ENCODE measurements around the gene CD6. TPM values are rescaled to one million over a fixed set of nuclear protein-coding genes. Genes with fewer than 3 reads are reported as not detected.

Gene CD6
- total and polyA plus RNA-seq, 4 donors, result 1.2 to 3.1 (median 1.7) TPM

GRCh38 chr11:61034704-61035525 lies 63.4 kb downstream of the CD6 start:
- WGBS, 2 donors, result 90 to 92% methylated on average over 15 of the region's 15 CpGs
- no peaks in the 10 kb centered on the region for H3K36me3 ChIP-seq (ENCODE audit: control insufficient read depth in 4 of 4, insufficient read depth in 4 of 4, low read length in 4 of 4)
- no peaks in the 10 kb centered on the region for H3K9me3 ChIP-seq (ENCODE audit: control insufficient read depth in 4 of 4, insufficient read depth in 3 of 4, low read length in 3 of 4)
- DNase-seq, result peak in 1 of 3 donors; percentile 38
- H3K4me1 ChIP-seq (ENCODE audit: control insufficient read depth in 5 of 5, insufficient read depth in 5 of 5, low read length in 5 of 5), result no peaks in the 10 kb centered on the region
- no peak for TF ChIP-seq CTCF (IDR thresholded peaks at IDR 0.05; ENCODE audit: control extremely low read depth, extremely low read depth)
- no peak overlapping the region for H3K9ac ChIP-seq (ENCODE audit: insufficient read depth in 1 of 2, low read length in 2 of 2)
- no peak overlapping the region for H3K27ac ChIP-seq (ENCODE audit: low read depth in 1 of 2, low read length in 1 of 2)
- H3K4me3 ChIP-seq, result no peak overlapping the region
- H3K27me3 ChIP-seq (ENCODE audit: control insufficient read depth in 3 of 3, insufficient read depth in 3 of 3, low read length in 2 of 3), result no peaks in the 10 kb centered on the region
- no peak for ATAC-seq (ENCODE audit: insufficient read depth, low FRiP score)

- no peak for ATAC-seq (ENCODE audit: insufficient read depth, low FRiP score)
- Histone ChIP-seq H3K9ac (ENCODE audit: insufficient read depth in 1 of 2, low read length in 2 of 2) (no peak overlapping the region), H3K9me3 (ENCODE audit: control insufficient read depth in 4 of 4, insufficient read depth in 3 of 4, low read length in 3 of 4) (no peaks in the 10 kb centered on the region), H3K27ac (ENCODE audit: low read depth in 1 of 2, low read length in 1 of 2) (no peak overlapping the region), H3K36me3 (ENCODE audit: control insufficient read depth in 4 of 4, insufficient read depth in 4 of 4, low read length in 4 of 4) (no peaks in the 10 kb centered on the region), H3K4me3 (no peak overlapping the region), H3K27me3 (ENCODE audit: control insufficient read depth in 3 of 3, insufficient read depth in 3 of 3, low read length in 2 of 3) (no peaks in the 10 kb centered on the region), H3K4me1 (ENCODE audit: control insufficient read depth in 5 of 5, insufficient read depth in 5 of 5, low read length in 5 of 5) (no peaks in the 10 kb centered on the region)
- no peak for DNase-seq
- 86 to 87% methylated on average over 10 of the region's 10 CpGs for WGBS, 2 donors
- no peak for TF ChIP-seq CTCF (IDR thresholded peaks at IDR 0.05; ENCODE audit: control extremely low read depth, extremely low read depth)
Observed at GRCh38 chr11:61035526-61035835, 64.0 kb downstream of the CD6 start.

GRCh38 chr11:61037441-61038093 lies 66.1 kb downstream of the CD6 start:
- no peak overlapping the region for H3K9ac ChIP-seq (ENCODE audit: insufficient read depth in 1 of 2, low read length in 2 of 2)
- no peaks in the 10 kb centered on the region for H3K9me3 ChIP-seq (ENCODE audit: control insufficient read depth in 4 of 4, insufficient read depth in 3 of 4, low read length in 3 of 4)
- no peak for ATAC-seq (ENCODE audit: insufficient read depth, low FRiP score)
- no peak overlapping the region for H3K4me3 ChIP-seq
- H3K27me3 ChIP-seq (ENCODE audit: control insufficient read depth in 3 of 3, insufficient read depth in 3 of 3, low read length in 2 of 3), result no peaks in the 10 kb centered on the region
- TF ChIP-seq CTCF (IDR thresholded peaks at IDR 0.05; ENCODE audit: control extremely low read depth, extremely low read depth), result no peak
- WGBS, 2 donors, result 62 to 65% methylated on average over 5 of the region's 5 CpGs
- H3K4me1 ChIP-seq (ENCODE audit: control insufficient read depth in 5 of 5, insufficient read depth in 5 of 5, low read length in 5 of 5), result peaks cover 0 to 11% (median 0%) of the 10 kb centered on the region in 5 donors
- peak in 1 of 3 donors; percentile 39 for DNase-seq
- H3K27ac ChIP-seq (ENCODE audit: low read depth in 1 of 2, low read length in 1 of 2), result no peak overlapping the region
- H3K36me3 ChIP-seq (ENCODE audit: control insufficient read depth in 4 of 4, insufficient read depth in 4 of 4, low read length in 4 of 4), result no peaks in the 10 kb centered on the region

All from lung (tissue), 12 donors.